GM12801 (cell line): ENCODE results near the gene CREB3L1.

Source experiments
- CTCF ChIP-seq: IDR thresholded peaks from one replicate; pipeline ENCODE4 v1.5.1; 2011; ENCODE audit warnings: control low read depth; ENCODE audit not compliant: insufficient read length; ENCODE audit errors: extremely low read depth

The CREB3L1 gene

GRCh38 chr11:46238078-46238966, 39.1 kb upstream of the CREB3L1 start:
- no peak for TF ChIP-seq CTCF

- TF ChIP-seq CTCF = no peak
Observed at GRCh38 chr11:46238967-46239800, 38.3 kb upstream of the CREB3L1 start.

GRCh38 chr11:46239801-46240061, 37.7 kb upstream of the CREB3L1 start:
- no peak for TF ChIP-seq CTCF

GRCh38 chr11:46240371-46240770, 37.1 kb upstream of the CREB3L1 start:
- TF ChIP-seq CTCF = no peak

- TF ChIP-seq CTCF = no peak
Observed at GRCh38 chr11:46240861-46241260, 36.6 kb upstream of the CREB3L1 start.

GRCh38 chr11:46242041-46242951, 35.2 kb upstream of the CREB3L1 start:
- TF ChIP-seq CTCF = no peak
